ENCODE measurements around the gene CCDC171.
"Not testable (repeated sequence)": the region's sequence is repeated elsewhere in the genome, so short reads cannot be mapped to it uniquely, and the experiment has no call there.

The CCDC171 gene

GRCh38 chr9:15572200-15572770, 19.4 kb downstream of the CCDC171 start:
- DNase-seq = no peak

GRCh38 chr9:15576350-15577050, 23.7 kb downstream of the CCDC171 start:
- DNase-seq = no peak

GRCh38 chr9:15578714-15579113, 25.9 kb downstream of the CCDC171 start:
- no peak for DNase-seq

- DNase-seq = no peak
Observed at GRCh38 chr9:15584379-15584778, 31.5 kb downstream of the CCDC171 start.

- no peak for DNase-seq
Observed at GRCh38 chr9:15592317-15592716, 39.5 kb downstream of the CCDC171 start.

- DNase-seq = not testable (repeated sequence)
Observed at GRCh38 chr9:15592940-15593339, 40.1 kb downstream of the CCDC171 start.

GRCh38 chr9:15600666-15601330, 48.0 kb downstream of the CCDC171 start:
- DNase-seq = not testable (repeated sequence)

GRCh38 chr9:15606643-15607472, 54.0 kb downstream of the CCDC171 start:
- no peak for DNase-seq

- no peak for DNase-seq
Observed at GRCh38 chr9:15612962-15613361, 60.1 kb downstream of the CCDC171 start.

- no peak for DNase-seq
Observed at GRCh38 chr9:15617782-15618181, 64.9 kb downstream of the CCDC171 start.

- DNase-seq = no peak
Observed at GRCh38 chr9:15618540-15619331, 65.9 kb downstream of the CCDC171 start.

- DNase-seq = no peak
Observed at GRCh38 chr9:15622318-15622971, 69.6 kb downstream of the CCDC171 start.

- no peak for DNase-seq
Observed at GRCh38 chr9:15635752-15636151, 82.9 kb downstream of the CCDC171 start.

GRCh38 chr9:15640121-15640520, 87.3 kb downstream of the CCDC171 start:
- no peak for DNase-seq

GRCh38 chr9:15641291-15641690, 88.4 kb downstream of the CCDC171 start:
- DNase-seq = no peak

GRCh38 chr9:15642369-15642962, 89.6 kb downstream of the CCDC171 start:
- DNase-seq = no peak

- DNase-seq = no peak
Observed at GRCh38 chr9:15670246-15670645, 117.4 kb downstream of the CCDC171 start.

- DNase-seq = no peak
Observed at GRCh38 chr9:15670894-15671293, 118.1 kb downstream of the CCDC171 start.

GRCh38 chr9:15693701-15694100, 140.9 kb downstream of the CCDC171 start:
- no peak for DNase-seq

GRCh38 chr9:15696979-15697378, 144.1 kb downstream of the CCDC171 start:
- DNase-seq = no peak

- no peak for DNase-seq
Observed at GRCh38 chr9:15697446-15697851, 144.6 kb downstream of the CCDC171 start.
